ENCODE measurements around the gene MACROD2.
A peak's percentile ranks its signal among the peaks of the same experiment; 100 is the strongest.

MACROD2 gene

DNA sequence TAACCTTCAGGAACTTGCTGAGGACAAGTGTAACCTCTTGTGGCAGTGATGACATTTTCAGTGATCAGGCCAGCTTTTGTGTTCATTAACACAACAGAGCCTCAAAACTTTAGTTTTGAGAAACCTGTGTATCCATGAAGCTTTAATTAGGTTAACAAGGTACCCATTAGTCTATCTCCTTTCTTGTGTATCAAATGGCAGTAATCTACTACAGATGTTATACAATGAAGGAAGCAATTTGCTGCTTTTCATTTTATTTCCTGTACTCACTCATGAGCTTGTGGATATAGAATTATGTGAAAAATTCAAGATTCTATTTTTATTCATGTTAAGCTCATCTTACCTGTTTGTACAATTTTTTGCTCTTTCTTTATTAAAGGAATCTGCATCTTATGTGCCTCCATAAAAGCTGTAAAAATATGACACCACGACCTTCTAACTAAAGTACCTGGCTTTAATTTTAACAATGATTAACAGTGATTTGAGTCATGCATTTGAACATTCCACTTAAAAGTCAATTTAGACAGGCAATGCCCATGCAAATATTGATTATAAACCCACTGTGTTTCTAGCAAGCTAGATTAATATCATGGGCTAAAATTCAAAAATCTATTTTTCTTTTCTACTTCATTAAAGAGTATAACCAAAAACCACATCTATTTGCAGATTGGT, 1680.6 kb downstream of the MACROD2 start:
- DNase-seq (ENCODE audit: low read depth in 1 of 2, low spot score in 1 of 2) = no peak

DNA sequence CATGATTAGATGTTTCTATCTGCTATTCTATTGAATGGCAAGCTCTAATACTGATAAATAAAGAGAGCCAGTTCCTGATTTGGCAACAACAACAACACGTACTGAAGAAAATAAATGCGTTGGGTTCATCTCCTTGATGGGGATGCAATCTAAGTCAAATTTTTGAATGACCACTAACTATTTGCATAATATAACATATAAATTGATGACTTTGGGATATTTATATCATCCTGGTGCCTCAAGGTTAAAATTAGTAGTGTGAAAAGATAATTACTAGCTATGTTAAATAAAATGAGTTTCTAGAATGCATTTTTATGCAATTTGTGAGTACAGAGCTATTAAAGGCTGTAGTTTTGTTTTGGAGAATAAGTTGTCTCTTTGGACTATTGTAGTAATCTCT, 1681.5 kb downstream of the MACROD2 start:
- no peak for DNase-seq (ENCODE audit: low read depth in 1 of 2, low spot score in 1 of 2)

DNA sequence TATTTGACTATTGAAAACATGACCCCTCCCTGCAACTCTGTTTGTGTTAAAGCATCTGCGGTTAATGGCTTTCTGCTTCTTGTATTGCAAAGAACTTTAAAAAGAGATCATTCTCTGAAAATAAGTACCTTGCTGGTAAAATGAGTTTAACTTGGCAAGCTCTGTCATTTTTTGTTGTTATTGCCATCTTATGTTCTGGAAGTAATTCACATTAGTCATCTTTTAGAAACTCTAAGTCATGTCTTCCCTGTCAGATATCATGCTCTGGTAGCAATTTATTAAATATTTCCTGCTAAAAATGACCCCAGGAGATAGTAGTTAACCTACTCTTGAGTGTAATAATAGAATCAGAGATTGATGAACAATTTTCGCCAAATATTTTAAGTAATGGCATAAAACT, 1687.4 kb downstream of the MACROD2 start:
- DNase-seq (ENCODE audit: low read depth in 1 of 2, low spot score in 1 of 2) = no peak

DNA sequence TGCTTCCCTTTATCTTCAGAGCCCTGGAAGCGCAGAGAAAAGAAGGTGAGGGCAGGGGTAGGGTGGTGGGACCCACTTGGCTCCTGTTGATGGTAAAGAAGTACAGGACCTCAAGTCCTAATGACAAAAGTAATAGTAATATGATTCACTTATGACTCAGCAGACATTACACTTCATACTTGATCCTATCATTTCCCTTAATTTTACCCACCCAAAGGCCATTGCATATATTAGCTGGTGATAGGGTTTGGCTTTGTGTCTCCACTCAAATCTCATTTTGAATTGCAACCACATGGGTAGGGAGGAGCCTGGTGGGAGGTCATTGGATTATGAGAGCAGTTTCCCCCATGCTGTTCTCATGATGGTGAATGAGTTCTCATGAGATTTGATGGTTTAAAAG, 1697.3 kb downstream of the MACROD2 start:
- no peak for DNase-seq (ENCODE audit: low read depth in 1 of 2, low spot score in 1 of 2)

DNA sequence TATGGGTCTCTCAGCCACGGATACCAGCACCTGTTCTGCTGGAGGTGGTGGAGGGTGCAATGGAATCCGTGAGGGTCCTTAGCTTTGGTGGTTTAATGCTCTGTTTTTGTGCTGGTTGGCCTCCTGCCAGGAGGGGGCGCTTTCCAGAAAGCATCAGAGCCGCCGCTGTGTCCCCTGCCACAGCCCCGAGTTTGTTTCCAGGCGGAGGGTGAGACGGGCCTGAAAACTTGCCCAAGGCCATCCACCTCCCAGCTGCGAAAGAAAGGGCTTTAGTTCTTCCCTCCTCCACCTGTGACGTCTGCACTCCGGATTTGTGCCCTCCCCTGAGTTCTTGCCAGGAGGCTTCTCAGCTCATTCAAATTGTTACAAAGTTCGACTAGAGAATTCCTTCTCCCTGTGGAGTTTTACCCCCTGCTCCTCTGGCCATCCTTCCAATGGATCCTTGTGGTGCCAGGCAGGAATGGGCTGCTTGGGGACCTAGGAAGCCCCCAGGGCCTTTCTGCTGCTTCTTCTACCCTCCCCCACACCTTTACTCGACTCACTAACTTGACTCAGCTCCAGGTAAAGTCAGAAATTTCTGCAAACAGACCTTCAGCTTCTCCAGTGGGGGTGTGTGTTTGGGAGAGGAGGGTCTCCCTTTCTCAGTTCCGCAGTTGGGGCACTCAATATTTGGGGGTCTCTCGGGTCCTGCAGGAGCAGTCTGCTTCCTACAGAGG, 1704.3 kb downstream of the MACROD2 start:
- DNase-seq (ENCODE audit: low read depth in 1 of 2, low spot score in 1 of 2) = no peak

DNA sequence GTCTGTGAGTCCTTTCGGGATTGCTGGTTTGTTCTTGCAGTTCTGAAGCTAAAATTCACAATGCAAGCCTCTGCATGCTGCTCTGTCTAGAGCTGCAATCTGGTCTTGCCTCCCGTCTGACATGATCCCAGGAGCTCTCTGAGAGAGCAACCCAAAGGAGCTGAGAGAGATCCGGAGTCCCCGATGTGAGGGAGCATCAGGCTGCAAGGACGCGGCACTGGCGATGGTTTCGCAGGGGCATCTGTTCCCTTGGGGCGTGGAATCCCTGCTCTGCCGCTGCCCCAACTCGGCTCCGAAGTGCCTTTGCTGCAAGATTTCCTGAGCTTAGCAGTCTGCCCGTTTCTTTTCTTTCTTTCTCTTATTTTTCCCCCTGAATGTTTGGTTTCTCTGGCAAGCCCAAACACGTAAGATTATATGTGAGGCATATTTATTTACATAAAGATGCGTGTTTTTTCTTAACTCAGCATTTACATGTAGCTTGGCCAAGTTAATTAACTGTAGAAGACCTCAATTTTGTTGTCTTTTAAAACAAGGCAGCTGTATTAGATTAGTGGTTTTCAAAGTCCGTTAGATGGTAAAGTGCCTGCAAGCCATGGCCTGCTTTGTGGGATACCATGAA, 1704.9 kb downstream of the MACROD2 start:
- DNase-seq (ENCODE audit: low read depth in 1 of 2, low spot score in 1 of 2) = no peak

DNA sequence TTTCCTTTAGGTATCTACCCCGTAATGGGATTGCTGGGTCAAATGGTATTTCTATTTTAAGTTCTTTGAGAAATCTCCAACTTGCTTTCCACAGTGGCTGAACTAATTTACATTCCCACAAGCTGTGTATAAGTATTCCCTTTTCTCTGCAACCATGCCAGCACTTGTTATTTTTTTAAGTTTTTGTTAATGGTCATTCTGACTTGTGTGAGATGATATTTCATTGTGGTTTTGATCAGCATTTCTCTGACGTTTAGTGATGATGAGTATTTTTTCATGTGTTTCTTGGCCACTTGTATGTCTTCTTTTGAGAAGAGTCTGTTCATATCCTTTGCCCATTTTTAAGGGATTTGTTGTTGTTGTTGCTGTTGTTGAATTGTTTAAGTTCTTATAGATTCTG, 1706.8 kb downstream of the MACROD2 start:
- no peak for DNase-seq (ENCODE audit: low read depth in 1 of 2, low spot score in 1 of 2)

DNA sequence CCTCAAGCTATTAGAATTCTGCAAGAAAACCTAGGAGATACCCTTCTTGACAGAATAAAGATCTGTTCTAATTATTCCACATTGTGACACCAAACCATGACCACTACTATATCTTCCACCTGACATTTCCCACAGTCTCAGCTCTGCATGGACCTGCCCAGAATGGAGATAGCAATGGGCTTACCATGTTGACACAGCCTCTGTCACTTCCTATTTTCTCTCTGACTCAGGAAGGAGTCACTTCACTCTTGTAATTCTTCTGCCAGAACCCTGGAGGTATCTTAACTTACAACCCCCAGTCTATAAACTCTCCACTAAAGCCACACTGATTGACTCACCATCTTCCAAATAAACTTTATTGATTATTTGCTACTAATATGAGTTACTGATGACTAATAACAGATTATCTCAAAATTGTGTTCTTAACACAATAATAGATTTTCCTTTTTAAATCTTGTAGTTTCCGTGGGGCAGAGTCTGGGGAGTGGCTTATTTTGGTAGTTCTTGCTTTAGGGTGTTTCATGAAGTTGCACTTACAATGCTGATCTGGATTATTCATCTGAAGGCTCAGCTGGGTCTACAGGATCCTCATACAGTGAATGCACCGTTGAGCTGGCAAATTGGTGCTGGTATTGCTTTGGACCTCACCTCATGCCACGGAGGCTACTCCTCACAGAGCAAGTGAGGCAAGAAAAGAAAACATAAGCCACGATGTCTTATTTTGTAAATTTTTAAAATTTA, 1708.0 kb downstream of the MACROD2 start:
- DNase-seq (ENCODE audit: low read depth in 1 of 2, low spot score in 1 of 2) = no peak

DNA sequence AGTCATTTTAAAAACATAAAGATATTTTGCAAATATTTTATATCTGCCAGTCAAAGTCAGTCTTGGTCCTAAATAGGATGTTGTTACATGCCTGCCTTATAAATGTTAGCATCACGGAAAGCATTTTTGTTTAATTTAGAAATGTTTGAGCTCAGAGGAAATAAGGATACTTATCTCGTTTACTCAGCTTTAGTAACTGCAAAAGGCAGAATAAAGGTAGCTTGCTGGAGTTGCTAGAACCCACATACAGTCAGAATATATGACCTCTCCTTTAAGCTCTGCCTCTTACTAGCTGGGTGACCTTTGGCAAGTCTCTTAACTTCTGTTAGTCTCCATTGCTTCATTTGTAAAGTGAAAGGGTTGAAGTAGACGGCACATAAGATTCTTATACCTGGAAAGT, 1710.7 kb downstream of the MACROD2 start:
- no peak for DNase-seq (ENCODE audit: low read depth in 1 of 2, low spot score in 1 of 2)

DNA sequence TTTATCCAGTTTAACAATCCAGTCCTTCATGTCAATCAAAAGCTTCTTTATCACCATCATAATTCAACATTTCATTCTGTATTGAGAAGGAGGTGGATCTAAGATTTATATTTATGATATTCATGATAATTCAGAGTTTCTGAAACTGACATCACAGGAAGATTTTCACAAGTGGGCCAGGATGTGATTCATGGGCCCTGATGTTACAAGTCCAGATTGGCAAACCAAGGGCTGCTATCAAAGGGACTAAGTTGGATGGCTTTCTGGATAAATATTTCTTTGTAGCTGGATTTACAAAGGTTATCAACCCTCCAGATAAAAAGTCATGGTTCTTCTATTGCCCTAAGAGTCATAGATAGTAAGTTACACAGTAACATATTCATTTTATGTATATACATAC, 1711.4 kb downstream of the MACROD2 start:
- DNase-seq (ENCODE audit: low read depth in 1 of 2, low spot score in 1 of 2) = no peak

DNA sequence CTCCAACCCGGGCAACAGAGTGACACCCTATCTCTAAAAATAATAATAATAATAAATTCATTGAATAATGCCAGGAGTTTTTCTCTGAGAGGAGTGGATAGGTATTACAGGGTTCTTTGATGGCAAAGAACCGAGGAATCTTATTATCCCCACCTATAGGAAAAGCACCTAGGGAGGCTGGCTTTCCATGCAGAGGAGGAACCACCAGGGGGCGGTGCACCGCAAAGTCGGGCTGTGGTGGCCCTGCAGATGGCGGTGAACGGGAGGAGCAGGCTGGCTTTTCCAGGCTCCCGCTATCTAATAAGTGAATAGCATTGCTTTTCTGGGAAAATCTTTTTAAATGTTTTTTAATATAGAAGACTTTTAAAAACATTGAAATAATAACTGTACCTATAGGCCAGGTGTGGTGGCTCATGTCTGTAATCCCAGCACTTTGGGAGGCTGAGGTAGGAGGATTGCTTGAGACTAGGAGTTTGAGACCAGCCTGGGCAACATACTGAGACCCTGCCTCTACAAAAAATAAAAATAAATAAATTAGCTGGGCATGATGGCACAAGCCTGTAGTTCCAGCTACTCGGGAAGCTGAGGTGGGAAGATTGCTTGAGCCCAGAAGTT, 1713.8 kb downstream of the MACROD2 start:
- DNase-seq (ENCODE audit: low read depth in 1 of 2, low spot score in 1 of 2) = peak in 1 of 2 donors; percentile 6

DNA sequence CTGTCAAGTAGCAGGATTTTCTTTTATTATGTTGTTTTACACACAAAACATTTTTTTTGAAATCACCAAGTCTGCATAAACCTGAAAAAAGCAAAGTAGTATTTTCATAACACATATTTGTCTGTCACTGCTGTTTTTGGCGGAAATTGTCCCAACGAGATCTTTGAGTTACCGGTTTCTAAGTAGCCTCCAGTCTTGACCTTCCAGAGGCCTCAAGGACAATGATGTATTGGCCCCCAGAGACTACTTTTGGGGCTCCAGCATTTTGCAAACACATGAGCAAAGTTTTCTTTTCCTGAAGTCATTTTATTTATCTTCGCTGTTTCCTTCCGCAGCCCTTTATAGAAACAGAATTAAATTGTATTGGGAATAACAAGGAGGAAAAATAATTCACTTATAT, 1715.3 kb downstream of the MACROD2 start:
- DNase-seq (ENCODE audit: low read depth in 1 of 2, low spot score in 1 of 2) = no peak

DNA sequence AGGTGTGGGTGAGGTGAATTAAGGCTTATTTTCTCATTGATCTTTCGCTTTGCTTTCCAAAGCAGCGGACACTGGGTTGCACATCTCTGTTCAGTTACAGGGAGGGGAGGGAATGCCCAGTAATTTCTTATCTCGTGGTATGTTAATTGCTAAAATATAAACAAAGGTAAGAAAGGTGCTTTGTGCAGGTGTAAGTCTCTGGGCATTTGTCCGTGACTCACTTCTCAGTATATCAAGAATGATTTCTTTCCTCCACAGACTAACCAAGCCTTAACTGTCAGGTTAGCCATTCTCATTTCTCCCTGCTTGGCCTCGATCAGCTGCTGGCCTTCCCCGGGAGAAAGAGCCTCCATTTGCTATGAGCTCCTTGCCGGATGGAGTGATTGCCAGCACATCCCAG, 1715.9 kb downstream of the MACROD2 start:
- no peak for DNase-seq (ENCODE audit: low read depth in 1 of 2, low spot score in 1 of 2)

DNA sequence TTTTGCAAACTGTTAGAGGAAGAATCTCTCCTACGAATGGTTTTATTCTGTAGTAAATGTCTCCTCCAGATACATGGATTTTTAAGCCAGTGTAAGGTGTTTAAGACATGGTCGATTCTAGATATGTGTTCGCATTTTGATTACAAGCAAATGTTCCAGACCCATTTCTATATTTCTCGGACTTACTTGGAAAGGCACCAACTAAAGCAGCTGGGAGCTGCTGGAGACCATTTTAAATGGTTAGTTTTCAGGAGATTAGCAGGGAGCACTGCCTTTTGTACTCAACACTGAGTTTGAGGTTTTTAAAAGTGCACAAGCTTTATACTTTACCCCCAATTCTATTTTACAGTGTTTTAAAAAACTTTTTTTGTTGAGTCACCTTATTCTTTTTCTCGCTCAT, 1720.9 kb downstream of the MACROD2 start:
- no peak for DNase-seq (ENCODE audit: low read depth in 1 of 2, low spot score in 1 of 2)

DNA sequence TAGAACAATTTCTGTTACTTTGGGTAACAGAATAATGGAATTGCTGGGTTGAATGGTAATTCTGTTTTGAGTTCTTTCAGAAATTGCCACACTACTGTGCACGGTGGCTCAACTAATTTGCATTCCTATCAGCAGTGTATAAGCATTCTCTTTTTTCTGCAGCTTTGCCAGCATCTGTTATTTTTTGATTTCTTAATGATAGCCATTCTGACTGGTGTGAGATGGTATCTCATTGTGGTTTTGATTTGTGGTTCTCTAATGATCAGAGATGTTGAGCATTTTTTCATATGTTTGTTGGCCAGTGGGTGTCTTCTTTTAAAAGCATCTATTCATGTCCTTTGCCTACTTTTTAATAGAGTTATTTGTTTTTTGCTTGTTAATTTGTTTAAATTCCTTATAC, 1731.1 kb downstream of the MACROD2 start:
- no peak for DNase-seq (ENCODE audit: low read depth in 1 of 2, low spot score in 1 of 2)

DNA sequence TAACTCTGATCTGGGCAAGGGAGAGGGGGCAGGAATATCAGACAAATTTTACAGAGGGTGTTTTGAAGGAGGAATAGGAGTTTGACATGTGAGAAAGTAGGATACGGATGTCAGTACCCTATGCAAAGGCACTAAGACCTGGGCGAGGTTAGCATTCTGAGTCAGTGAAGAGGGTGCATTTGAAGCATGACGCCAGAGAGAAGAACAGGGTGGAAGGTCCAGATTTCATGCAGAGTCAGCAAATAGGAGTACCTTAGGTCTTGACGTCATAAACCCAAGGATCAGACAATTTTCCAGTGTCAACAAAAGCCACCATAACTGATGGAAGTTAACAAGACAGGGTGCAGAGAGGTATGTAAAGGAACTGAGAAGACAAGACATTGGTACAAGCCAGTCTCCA, 1738.7 kb downstream of the MACROD2 start:
- no peak for DNase-seq (ENCODE audit: low read depth in 1 of 2, low spot score in 1 of 2)

DNA sequence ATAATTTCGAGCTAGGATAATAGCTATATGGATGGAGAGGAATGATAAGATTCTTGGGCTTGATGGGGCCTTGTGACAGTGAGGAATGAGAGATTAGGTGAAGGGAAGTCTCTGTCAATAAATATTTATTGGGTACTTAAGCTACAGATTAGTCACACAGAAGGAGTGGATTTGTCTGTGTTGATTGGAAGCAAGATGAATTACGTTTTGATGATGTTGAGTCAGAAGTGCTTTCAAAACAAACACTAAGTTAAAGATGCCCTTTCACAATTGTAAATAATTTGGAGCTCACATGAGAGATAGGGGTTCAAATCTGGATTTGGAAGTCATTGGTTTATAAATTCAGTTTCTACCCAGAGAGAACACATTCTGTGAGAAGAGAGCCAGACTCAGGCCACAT, 1743.7 kb downstream of the MACROD2 start:
- no peak for DNase-seq (ENCODE audit: low read depth in 1 of 2, low spot score in 1 of 2)

DNA sequence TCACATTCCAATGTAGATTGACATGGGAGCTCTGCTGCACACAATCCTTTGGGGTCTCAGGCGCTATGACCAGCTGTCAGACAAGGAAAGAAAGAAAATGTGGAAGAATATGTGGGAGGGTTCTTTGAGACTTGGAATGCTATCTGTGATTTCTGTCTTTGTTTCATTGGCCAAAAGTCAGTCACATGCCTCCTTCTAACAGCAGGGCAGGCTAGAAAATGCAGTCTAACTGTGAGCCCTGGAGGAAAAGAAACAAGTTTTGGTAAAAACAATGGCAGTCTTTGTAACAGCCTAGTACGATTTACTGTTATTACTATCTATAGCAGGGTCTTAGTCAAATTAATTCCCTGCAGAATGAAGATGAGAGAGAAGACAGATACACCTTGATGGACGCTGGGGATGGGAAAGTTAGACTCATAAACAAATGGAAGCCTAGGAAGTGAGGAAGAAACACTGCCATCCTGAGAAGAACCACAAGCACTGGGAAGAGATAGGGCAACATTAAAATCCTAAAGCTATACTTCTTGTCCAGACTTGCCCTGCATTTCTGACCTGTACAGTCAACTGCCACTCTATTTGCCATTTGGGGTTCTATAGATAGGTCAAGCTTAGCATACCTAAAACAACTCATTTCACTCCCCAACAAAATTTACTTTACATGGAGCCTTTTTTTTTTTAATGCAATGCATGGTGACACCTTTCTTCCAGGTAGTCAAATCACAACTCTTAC, 1744.9 kb downstream of the MACROD2 start:
- DNase-seq (ENCODE audit: low read depth in 1 of 2, low spot score in 1 of 2) = no peak

DNA sequence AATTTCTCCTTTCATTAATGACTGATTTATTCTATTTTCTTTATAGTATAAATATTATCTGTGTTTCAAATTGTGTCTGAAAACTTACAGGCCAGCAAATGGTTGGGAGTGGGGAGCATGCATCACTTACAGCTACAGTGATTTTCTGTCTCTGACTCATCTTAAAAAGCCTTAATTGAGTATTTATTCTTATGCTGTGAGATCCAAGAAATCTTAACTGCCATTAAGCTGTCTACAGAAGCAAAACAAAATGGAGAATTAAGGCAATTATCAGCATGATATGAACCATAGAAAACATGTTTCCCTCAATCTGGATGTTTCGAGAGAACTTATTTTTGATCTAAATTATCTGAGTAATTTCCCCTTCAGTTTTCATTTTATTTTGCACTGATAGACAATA, 1746.8 kb downstream of the MACROD2 start:
- no peak for DNase-seq (ENCODE audit: low read depth in 1 of 2, low spot score in 1 of 2)

DNA sequence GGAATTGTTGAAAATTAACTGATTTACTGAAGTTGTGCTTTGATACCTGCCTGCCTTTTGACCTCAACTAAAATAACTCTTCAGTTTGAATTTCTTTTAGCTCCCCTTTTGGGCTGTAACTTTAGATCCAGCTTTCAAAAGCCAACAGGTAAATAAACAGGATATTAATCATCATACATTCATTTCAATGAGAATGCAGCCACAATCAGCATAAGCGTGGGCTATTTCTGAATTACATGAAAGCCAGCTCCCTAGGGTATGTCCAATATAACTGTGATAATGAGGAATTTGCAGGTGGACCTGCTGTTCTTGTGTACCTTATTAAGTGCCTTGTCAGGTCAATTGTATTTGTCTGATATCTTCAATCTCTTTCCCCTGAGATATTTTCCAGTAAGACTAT, 1747.3 kb downstream of the MACROD2 start:
- DNase-seq (ENCODE audit: low read depth in 1 of 2, low spot score in 1 of 2) = no peak
